ENCODE measurements around the gene CD55.

CD55 gene

GRCh38 chr1:207323425-207324225, 2.1 kb downstream of the CD55 start:
- no peak overlapping the region for H2AFZ ChIP-seq
- no peak overlapping the region for H3K27ac ChIP-seq
- H3K27me3 ChIP-seq (ENCODE audit: control insufficient read depth, insufficient read depth, low read length), result no peaks in the 10 kb centered on the region
- H3K4me2 ChIP-seq (ENCODE audit: low read length), result no peak overlapping the region
- H3K9me3 ChIP-seq (ENCODE audit: control insufficient read depth, low read length), result no peaks in the 10 kb centered on the region
- H3K9ac ChIP-seq, result no peak overlapping the region
- no peaks in the 10 kb centered on the region for H3K4me1 ChIP-seq
- no peaks in the 10 kb centered on the region for H3K79me2 ChIP-seq
- H3K36me3 ChIP-seq (ENCODE audit: control insufficient read depth, insufficient read depth, low read length), result no peaks in the 10 kb centered on the region
- no peak overlapping the region for H3K4me3 ChIP-seq (ENCODE audit: low read depth, low read length)
- no peak for TF ChIP-seq CTCF (IDR thresholded peaks at IDR 0.05)

GRCh38 chr1:207328004-207328403, 6.5 kb downstream of the CD55 start:
- no peak overlapping the region for H3K9ac ChIP-seq
- H3K79me2 ChIP-seq, result no peaks in the 10 kb centered on the region
- H3K27me3 ChIP-seq (ENCODE audit: control insufficient read depth, insufficient read depth, low read length), result no peaks in the 10 kb centered on the region
- no peak overlapping the region for H3K4me2 ChIP-seq (ENCODE audit: low read length)
- no peak overlapping the region for H3K27ac ChIP-seq
- no peak overlapping the region for H2AFZ ChIP-seq
- no peak overlapping the region for H3K4me3 ChIP-seq (ENCODE audit: low read depth, low read length)
- no peak for TF ChIP-seq CTCF (IDR thresholded peaks at IDR 0.05)
- no peaks in the 10 kb centered on the region for H3K4me1 ChIP-seq
- H3K36me3 ChIP-seq (ENCODE audit: control insufficient read depth, insufficient read depth, low read length), result no peaks in the 10 kb centered on the region
- no peaks in the 10 kb centered on the region for H3K9me3 ChIP-seq (ENCODE audit: control insufficient read depth, low read length)

- H2AFZ ChIP-seq, result no peak overlapping the region
- H3K27me3 ChIP-seq (ENCODE audit: control insufficient read depth, insufficient read depth, low read length), result no peaks in the 10 kb centered on the region
- no peak for TF ChIP-seq CTCF (IDR thresholded peaks at IDR 0.05)
- H3K4me1 ChIP-seq, result no peaks in the 10 kb centered on the region
- H3K4me2 ChIP-seq (ENCODE audit: low read length), result no peak overlapping the region
- no peaks in the 10 kb centered on the region for H3K9me3 ChIP-seq (ENCODE audit: control insufficient read depth, low read length)
- no peak overlapping the region for H3K27ac ChIP-seq
- H3K79me2 ChIP-seq, result no peaks in the 10 kb centered on the region
- no peaks in the 10 kb centered on the region for H3K36me3 ChIP-seq (ENCODE audit: control insufficient read depth, insufficient read depth, low read length)
- no peak overlapping the region for H3K9ac ChIP-seq
- no peak overlapping the region for H3K4me3 ChIP-seq (ENCODE audit: low read depth, low read length)
Measured at GRCh38 chr1:207328908-207329440, 7.5 kb downstream of the CD55 start.

GRCh38 chr1:207329469-207329868, 8.0 kb downstream of the CD55 start:
- Histone ChIP-seq H3K4me3 (ENCODE audit: low read depth, low read length) (no peak overlapping the region), H3K79me2 (no peaks in the 10 kb centered on the region), H3K9me3 (ENCODE audit: control insufficient read depth, low read length) (no peaks in the 10 kb centered on the region), H3K27me3 (ENCODE audit: control insufficient read depth, insufficient read depth, low read length) (no peaks in the 10 kb centered on the region), H2AFZ (no peak overlapping the region), H3K4me1 (no peaks in the 10 kb centered on the region), H3K9ac (no peak overlapping the region), H3K36me3 (ENCODE audit: control insufficient read depth, insufficient read depth, low read length) (no peaks in the 10 kb centered on the region), H3K27ac (no peak overlapping the region), H3K4me2 (ENCODE audit: low read length) (no peak overlapping the region)
- no peak for TF ChIP-seq CTCF (IDR thresholded peaks at IDR 0.05)

Data from parathyroid adenoma (tissue), 2 donors.